Measurements from ENCODE around the gene NPM3. TPM values are rescaled to one million over a fixed set of nuclear protein-coding genes. Genes with fewer than 3 reads are reported as not detected.

NPM3 gene
- total RNA-seq, 2 donors from 2014 or later = 16.3 to 19.9 TPM

DNA sequence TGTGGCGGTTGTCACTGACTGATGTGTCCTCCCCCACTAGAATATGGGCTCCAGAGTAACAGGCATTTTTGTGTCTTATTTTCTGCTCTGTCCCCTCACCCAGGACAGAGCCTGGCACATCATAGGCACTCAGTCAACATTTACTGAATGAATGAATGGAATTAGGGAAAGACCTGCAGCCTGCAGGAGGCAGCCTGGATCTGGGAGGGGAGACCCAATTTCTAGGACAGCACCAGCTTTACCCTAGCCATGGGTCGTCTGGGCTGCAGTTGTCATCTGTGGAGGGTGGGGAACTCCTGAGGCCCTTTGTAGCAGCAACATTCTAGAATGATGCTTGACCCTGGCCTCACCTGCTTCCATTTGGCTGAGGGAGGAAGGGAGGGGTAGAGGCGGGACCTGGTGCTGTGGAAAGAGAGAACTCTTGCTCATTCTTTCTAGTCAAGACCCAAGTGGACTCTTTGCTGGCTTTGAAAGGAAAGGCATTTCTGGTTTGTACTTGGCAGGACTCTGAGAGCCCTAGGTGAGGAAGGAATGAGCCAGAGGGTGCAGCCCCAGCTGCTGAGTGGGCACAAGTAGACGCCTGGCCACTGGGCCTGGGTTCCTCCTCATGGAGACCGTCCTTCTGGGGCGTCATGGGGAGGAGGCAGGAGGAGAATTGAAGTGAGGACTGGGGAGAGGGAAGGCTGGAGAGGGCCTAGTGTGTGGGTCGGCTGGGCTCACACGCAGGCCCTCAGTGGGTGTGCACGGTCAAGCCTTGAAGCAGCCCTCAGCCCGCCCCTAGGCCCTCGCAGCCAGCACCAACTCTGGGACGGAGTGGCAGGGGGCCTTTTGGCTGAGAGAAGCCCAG, 16.3 kb downstream of the NPM3 start:
- no peaks in the 10 kb centered on the region for H3K9me3 ChIP-seq
- no peaks in the 10 kb centered on the region for H3K4me1 ChIP-seq (ENCODE audit: control insufficient read depth in 1 of 2, low read depth in 2 of 2)
- TF ChIP-seq, protein P1, sequence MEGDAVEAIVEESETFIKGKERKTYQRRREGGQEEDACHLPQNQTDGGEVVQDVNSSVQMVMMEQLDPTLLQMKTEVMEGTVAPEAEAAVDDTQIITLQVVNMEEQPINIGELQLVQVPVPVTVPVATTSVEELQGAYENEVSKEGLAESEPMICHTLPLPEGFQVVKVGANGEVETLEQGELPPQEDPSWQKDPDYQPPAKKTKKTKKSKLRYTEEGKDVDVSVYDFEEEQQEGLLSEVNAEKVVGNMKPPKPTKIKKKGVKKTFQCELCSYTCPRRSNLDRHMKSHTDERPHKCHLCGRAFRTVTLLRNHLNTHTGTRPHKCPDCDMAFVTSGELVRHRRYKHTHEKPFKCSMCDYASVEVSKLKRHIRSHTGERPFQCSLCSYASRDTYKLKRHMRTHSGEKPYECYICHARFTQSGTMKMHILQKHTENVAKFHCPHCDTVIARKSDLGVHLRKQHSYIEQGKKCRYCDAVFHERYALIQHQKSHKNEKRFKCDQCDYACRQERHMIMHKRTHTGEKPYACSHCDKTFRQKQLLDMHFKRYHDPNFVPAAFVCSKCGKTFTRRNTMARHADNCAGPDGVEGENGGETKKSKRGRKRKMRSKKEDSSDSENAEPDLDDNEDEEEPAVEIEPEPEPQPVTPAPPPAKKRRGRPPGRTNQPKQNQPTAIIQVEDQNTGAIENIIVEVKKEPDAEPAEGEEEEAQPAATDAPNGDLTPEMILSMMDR (IDR thresholded peaks at IDR 0.05) = no peak
- H3K27ac ChIP-seq = no peak overlapping the region
- H3K27me3 ChIP-seq (replicated peaks; ENCODE audit: insufficient read depth) = no peaks in the 10 kb centered on the region
- DNase-seq (ENCODE audit: low spot score) (no peak), ATAC-seq (ENCODE audit: insufficient number of reproducible peaks, low FRiP score, low read depth) (no peak)
- no peak overlapping the region for H3K4me3 ChIP-seq
- no peaks in the 10 kb centered on the region for H3K36me3 ChIP-seq

DNA sequence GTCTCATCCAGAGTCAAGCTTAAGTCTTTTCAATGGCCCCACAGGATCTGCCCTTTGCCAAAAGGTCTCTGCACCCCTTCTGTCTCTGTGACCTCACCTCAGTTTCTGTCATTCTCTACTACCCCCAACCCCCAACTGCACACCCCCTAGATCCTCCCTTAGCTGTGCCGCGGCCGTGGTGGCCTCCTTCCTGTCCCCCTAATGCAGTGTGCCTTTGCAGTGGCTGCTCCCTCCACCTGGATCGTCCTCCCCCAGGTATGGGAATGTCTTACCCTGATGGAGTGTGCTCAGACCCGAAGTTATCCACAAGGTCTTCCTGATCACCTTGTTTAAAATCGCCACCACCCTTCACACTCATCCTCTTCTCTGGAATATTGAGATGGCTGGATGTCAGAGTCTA, 16.9 kb downstream of the NPM3 start:
- Histone ChIP-seq H3K4me3 (no peak overlapping the region), H3K27me3 (replicated peaks; ENCODE audit: insufficient read depth) (no peaks in the 10 kb centered on the region), H3K9me3 (no peaks in the 10 kb centered on the region), H3K27ac (no peak overlapping the region), H3K4me1 (ENCODE audit: control insufficient read depth in 1 of 2, low read depth in 2 of 2) (no peaks in the 10 kb centered on the region), H3K36me3 (no peaks in the 10 kb centered on the region)
- ATAC-seq (ENCODE audit: insufficient number of reproducible peaks, low FRiP score, low read depth) (no peak), DNase-seq (ENCODE audit: low spot score) (no peak)
- TF ChIP-seq, protein P1 (IDR thresholded peaks at IDR 0.05) = no peak

DNA sequence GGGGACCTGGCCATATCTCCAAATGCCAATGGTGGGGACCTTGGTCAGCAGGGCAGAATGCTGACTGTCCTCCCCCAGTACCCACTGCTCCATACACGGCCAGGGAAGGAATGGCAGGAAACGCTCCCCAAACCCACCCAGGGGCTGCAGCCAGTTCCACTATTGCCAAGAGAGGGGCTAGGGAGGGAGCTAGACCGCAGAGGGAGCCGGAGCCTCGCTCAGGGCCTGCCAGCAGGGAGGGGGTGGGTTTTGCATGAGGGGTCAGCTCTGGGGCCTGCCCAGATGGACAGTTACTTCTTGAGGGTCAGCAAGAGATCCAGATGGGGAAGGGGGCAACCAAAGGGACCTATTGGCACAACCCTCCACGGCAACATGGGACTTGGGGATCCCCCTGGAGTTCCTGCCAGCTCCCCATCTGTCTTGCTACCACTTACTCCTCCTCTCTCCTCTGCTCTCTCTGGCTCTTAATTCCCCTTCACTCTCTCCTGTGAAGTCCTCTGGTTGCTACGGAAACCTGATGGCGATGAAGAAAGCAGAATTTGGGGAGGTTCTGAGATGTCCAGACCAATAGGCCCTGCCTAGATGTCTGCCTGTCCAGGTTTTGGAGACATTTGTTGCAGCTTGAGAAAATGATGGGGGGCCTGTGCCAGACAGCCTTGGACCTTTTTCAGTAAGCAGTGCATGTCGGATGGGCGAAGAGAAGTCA, 20.0 kb downstream of the NPM3 start:
- ATAC-seq (ENCODE audit: insufficient number of reproducible peaks, low FRiP score, low read depth) = no peak
- Histone ChIP-seq H3K27ac (no peak overlapping the region), H3K36me3 (no peaks in the 10 kb centered on the region), H3K9me3 (no peaks in the 10 kb centered on the region), H3K4me1 (ENCODE audit: control insufficient read depth in 1 of 2, low read depth in 2 of 2) (no peaks in the 10 kb centered on the region), H3K4me3 (no peak overlapping the region), H3K27me3 (replicated peaks; ENCODE audit: insufficient read depth) (no peaks in the 10 kb centered on the region)
- DNase-seq (ENCODE audit: low spot score) = no peak
- TF ChIP-seq, protein P1 (IDR thresholded peaks at IDR 0.05) = no peak

DNA sequence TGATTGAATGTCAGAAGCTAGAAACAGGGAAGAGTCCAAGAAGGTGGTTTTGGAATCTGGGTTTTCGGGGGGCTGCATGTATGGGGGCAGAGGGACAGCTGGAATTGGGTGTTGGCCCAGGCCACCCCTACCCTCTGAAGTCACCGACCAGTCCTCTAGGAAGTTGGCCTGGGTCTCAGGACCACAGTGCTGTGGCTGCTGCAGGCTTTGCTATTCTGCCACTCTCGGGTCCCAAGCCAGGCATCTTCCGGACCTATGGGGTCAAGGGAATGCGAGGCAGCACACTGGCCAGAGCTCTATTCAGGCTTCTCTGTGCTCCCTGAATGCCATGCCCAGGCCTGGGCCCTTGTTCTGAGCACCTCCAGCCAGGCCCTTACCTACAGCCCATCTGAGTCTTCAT, 20.5 kb downstream of the NPM3 start:
- no peak for DNase-seq (ENCODE audit: low spot score)
- Histone ChIP-seq H3K4me1 (ENCODE audit: control insufficient read depth in 1 of 2, low read depth in 2 of 2) (no peaks in the 10 kb centered on the region), H3K4me3 (no peak overlapping the region), H3K9me3 (no peaks in the 10 kb centered on the region), H3K36me3 (no peaks in the 10 kb centered on the region), H3K27me3 (replicated peaks; ENCODE audit: insufficient read depth) (no peaks in the 10 kb centered on the region), H3K27ac (no peak overlapping the region)
- no peak for ATAC-seq (ENCODE audit: insufficient number of reproducible peaks, low FRiP score, low read depth)
- TF ChIP-seq, protein P1 (IDR thresholded peaks at IDR 0.05) = no peak

DNA sequence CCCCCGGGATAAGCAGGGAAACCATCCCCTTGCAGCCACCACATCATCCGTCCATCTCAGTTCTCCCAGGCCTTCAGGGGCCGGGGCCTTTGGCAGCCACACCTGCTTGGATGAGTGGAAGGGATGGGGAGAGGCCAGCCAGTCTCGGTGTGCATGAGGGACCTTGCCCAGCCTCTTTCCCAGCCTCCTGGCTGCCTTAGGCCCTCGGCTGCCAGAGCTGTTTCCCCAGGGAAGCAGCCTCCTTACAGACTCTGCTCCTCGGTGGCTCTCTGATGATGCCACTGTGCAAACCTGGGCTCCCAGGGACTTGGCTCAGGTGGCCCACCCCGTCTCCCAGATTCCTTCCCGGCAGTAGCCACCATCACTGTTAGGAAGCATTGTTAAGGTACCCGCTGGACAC, 22.0 kb downstream of the NPM3 start:
- Histone ChIP-seq H3K27ac (no peak overlapping the region), H3K36me3 (no peaks in the 10 kb centered on the region), H3K4me3 (no peak overlapping the region), H3K9me3 (no peaks in the 10 kb centered on the region), H3K4me1 (ENCODE audit: control insufficient read depth in 1 of 2, low read depth in 2 of 2) (no peaks in the 10 kb centered on the region), H3K27me3 (replicated peaks; ENCODE audit: insufficient read depth) (no peaks in the 10 kb centered on the region)
- ATAC-seq (ENCODE audit: insufficient number of reproducible peaks, low FRiP score, low read depth) (no peak), DNase-seq (ENCODE audit: low spot score) (no peak)
- TF ChIP-seq, protein P1 (IDR thresholded peaks at IDR 0.05) = no peak
